A549 (cell line): ENCODE measurements around the gene CELF4. TPM values are rescaled to one million over a fixed set of nuclear protein-coding genes. Genes with fewer than 3 reads are reported as not detected.

ENCODE experiments used
- ATAC-seq, 2 experiments: fragments of 200-7000 bp in 1 of 2; fragments of >200 bp in 1 of 2; cut with Nextera tagmentation in 1 of 2; cut with Tn5 transposase in 1 of 2; 3 replicates each; pipeline versions ENCODE4 v1.8.0 to v1.9.1; 2018 to 2020; ENCODE audit warnings: mild to moderate bottlenecking in 1 of 2, moderate library complexity in 1 of 2
- CTCF ChIA-PET: fragments of 300-600 bp; sonication (Branson Sonifier 250); formaldehyde crosslinking; extraction: SDS; loops from one replicate; lab custom pipeline; 2021; ENCODE audit warnings: antibody characterized with exemption, inconsistent platforms; lab: Yijun Ruan, JAX
- POLR2A ChIA-PET: fragments of 350-600 bp; formaldehyde crosslinking; extraction: SDS; loops from one replicate; lab custom pipeline; 2021; ENCODE audit warnings: antibody characterized with exemption, inconsistent platforms; lab: Yijun Ruan, JAX
- DNase-seq, 2 experiments: peaks; one replicate each; pipeline versions ENCODE4 v3.0.0 to v3.0.0-alpha.2; 2011 to 2016; ENCODE audit warnings: low read depth in 1 of 2, low spot score in 1 of 2
- FAIRE-seq: peaks from 2 replicates; lab custom pipeline; 2011; peaks lifted over from hg19 to GRCh38; lab: Jason Lieb, UNC
- H3K27ac ChIP-seq, 2 experiments: fragments of >200 bp; sonication (Bioruptor Twin); formaldehyde crosslinking; 3 replicates each; pipeline ENCODE4 v1.5.1; 2016 to 2017
- H3K4me1 ChIP-seq: fragments of >200 bp; sonication (Bioruptor Twin); formaldehyde crosslinking; 3 replicates; pipeline ENCODE4 v1.6.1; 2016
- H3K4me2 ChIP-seq: fragments of >200 bp; sonication (Bioruptor Twin); formaldehyde crosslinking; 3 replicates; pipeline ENCODE4 v1.6.1; 2016
- H3K4me3 ChIP-seq: fragments of >200 bp; sonication (Bioruptor Twin); formaldehyde crosslinking; 3 replicates; pipeline ENCODE4 v1.5.1; 2016
- H3K9me3 ChIP-seq: fragments of >200 bp; sonication (Bioruptor Twin); formaldehyde crosslinking; 3 replicates; pipeline ENCODE4 v1.6.1; 2016
- BHLHE40 ChIP-seq: IDR thresholded peaks from 2 replicates; pipeline ENCODE4 v1.6.1; 2012; ENCODE audit warnings: low read depth, low read length, inconsistent platforms
- CHD2 ChIP-seq: fragments of 150-350 bp; IDR thresholded peaks from 2 replicates; pipeline ENCODE4 v1.6.1; 2014; ENCODE audit warnings: low read length; ENCODE audit not compliant: partially characterized antibody
- CTCF ChIP-seq: fragments of >200 bp; sonication (Bioruptor Twin); formaldehyde crosslinking; IDR thresholded peaks from 3 replicates; pipeline ENCODE4 v1.5.1; 2016
- EHF ChIP-seq: fragments of 250-450 bp; sonication (Bioruptor Pico); IDR thresholded peaks from 2 replicates; pipeline ENCODE4 v1.5.0; 2020; ENCODE audit warnings: mild to moderate bottlenecking
- EHMT2 ChIP-seq: fragments of 200-600 bp; sonication (generic); IDR thresholded peaks from 2 replicates; pipeline ENCODE4 v1.6.1; 2016; ENCODE audit warnings: antibody characterized with exemption, low read depth, mild to moderate bottlenecking, moderate library complexity
- ESRRA ChIP-seq: fragments of 150-350 bp; IDR thresholded peaks from 2 replicates; pipeline ENCODE4 v1.6.1; 2014; ENCODE audit warnings: mild to moderate bottlenecking, low read length, borderline replicate concordance
- FOSB ChIP-seq: fragments of 250-450 bp; sonication (Bioruptor Pico); IDR thresholded peaks from 2 replicates; pipeline ENCODE4 v1.5.0; 2020; ENCODE audit warnings: mild to moderate bottlenecking, moderate library complexity
- FOXS1 ChIP-seq: fragments of 250-450 bp; sonication (Bioruptor Pico); IDR thresholded peaks from 2 replicates; pipeline ENCODE4 v1.5.0; 2020; ENCODE audit warnings: mild to moderate bottlenecking, moderate library complexity
- JUNB ChIP-seq: fragments of >200 bp; sonication (Bioruptor Twin); formaldehyde crosslinking; IDR thresholded peaks from 2 replicates; pipeline ENCODE4 v1.6.1; 2016
- KDM1A ChIP-seq: fragments of 200-600 bp; sonication (generic); IDR thresholded peaks from 2 replicates; pipeline ENCODE4 v1.6.1; 2016; ENCODE audit warnings: low read depth, mild to moderate bottlenecking
- MYC ChIP-seq: IDR thresholded peaks from 2 replicates; pipeline ENCODE4 v1.6.1; 2012; ENCODE audit warnings: mild to moderate bottlenecking, inconsistent platforms, low read length, improper control_type of control experiment, borderline replicate concordance
- NFE2L2 ChIP-seq: fragments of 150-350 bp; conservative IDR thresholded peaks from 2 replicates; pipeline ENCODE4 v1.6.1; 2014; ENCODE audit warnings: low read length
- PBX3 ChIP-seq: IDR thresholded peaks from 2 replicates; pipeline ENCODE4 v1.6.1; 2012
- POLR2A ChIP-seq: IDR thresholded peaks from 2 replicates; pipeline ENCODE4 v1.6.1; 2012; ENCODE audit warnings: mild to moderate bottlenecking, low read length
- RAD21 ChIP-seq, 2 experiments: fragments of >200 bp in 1 of 2; sonication (Bioruptor Twin) in 1 of 2; formaldehyde crosslinking in 1 of 2; IDR thresholded peaks in 1 of 2; conservative IDR thresholded peaks in 1 of 2; 2 replicates in 1 of 2; 3 replicates in 1 of 2; pipeline ENCODE4 v1.6.1; 2012 to 2018; ENCODE audit warnings: inconsistent platforms in 1 of 2
- REST ChIP-seq: fragments of 200-600 bp; sonication (generic); IDR thresholded peaks from 2 replicates; pipeline ENCODE4 v1.6.1; 2016; ENCODE audit warnings: antibody characterized with exemption, mild to moderate bottlenecking, moderate library complexity
- RNF2 ChIP-seq: fragments of 200-600 bp; sonication (generic); IDR thresholded peaks from 2 replicates; pipeline ENCODE4 v1.6.1; 2016; ENCODE audit warnings: low read depth, mild to moderate bottlenecking, antibody characterized with exemption, moderate library complexity, borderline replicate concordance
- SREBF2 ChIP-seq: fragments of 450-650 bp; IDR thresholded peaks from 2 replicates; pipeline ENCODE4 v1.6.1; 2014; ENCODE audit warnings: mild to moderate bottlenecking, moderate library complexity
- WGBS: methylation state at CpG from one replicate; pipeline ENCODE4 v1.1.6; 2017; ENCODE audit errors: missing lambda C conversion rate; 5-methylcytosine and 5-hydroxymethylcytosine counted together
- polyA plus RNA-seq, 4 experiments: library from polyadenylated mRNA; depleted of rRNA in 3 of 4; stranded (reverse); fragments of >200 nt; fragmentation: RNase III in 1 of 4; extraction: RNeasy Plus Mini Kit Qiagen cat#74134 plus additional on column Dnase treatment in 1 of 4; gene quantifications; 2 replicates in 3 of 4; 3 replicates in 1 of 4; pipeline ENCODE4 v1.2.3, GENCODE V29; 2011 to 2017
- TF ChIP-seq, protein P1 (sequence below): fragments of >200 bp; sonication (Bioruptor Twin); formaldehyde crosslinking; IDR thresholded peaks from 3 replicates; pipeline ENCODE4 v1.6.1; 2016
- TF ChIP-seq, protein P2 (sequence below): fragments of >200 bp; sonication (Bioruptor Twin); formaldehyde crosslinking; IDR thresholded peaks from 2 replicates; pipeline ENCODE4 v1.6.1; 2016

CELF4 gene
- polyA plus RNA-seq, 2 of the 4 experiments (the other 2 are of a cell fraction): 0.08 TPM; not detected in 1

GRCh38 chr18:37355772-37356171, 209.8 kb downstream of the CELF4 start (continued):
- TF ChIP-seq, protein P1, sequence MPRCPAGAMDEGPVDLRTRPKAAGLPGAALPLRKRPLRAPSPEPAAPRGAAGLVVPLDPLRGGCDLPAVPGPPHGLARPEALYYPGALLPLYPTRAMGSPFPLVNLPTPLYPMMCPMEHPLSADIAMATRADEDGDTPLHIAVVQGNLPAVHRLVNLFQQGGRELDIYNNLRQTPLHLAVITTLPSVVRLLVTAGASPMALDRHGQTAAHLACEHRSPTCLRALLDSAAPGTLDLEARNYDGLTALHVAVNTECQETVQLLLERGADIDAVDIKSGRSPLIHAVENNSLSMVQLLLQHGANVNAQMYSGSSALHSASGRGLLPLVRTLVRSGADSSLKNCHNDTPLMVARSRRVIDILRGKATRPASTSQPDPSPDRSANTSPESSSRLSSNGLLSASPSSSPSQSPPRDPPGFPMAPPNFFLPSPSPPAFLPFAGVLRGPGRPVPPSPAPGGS: no peak
- TF ChIP-seq EHF (CRISPR knock-in tag): no peak

DNA sequence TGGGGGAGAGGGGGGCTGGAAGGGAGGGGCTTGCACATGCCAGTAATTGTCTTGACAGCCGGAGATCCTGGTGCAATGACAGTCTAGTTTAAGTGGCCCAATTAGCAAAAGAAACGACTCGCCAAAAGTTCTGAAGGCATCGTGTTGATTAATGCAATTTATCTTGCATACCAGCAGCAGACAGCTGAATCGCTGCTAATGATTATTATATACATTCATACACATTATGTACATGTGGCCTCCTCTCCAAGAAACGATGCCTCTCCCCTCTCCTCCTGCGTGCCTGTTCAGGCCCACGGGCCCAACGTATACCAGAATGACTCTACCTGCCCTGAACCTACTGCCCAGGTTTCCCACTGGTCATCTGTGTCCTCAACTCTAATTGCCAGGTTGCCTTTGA, 214.5 kb downstream of the CELF4 start:
- H3K9me3 ChIP-seq: no peaks in the 10 kb centered on the region
- ATAC-seq (no peak), DNase-seq (no peak), FAIRE-seq (no peak)
- H3K4me1 ChIP-seq: no peaks in the 10 kb centered on the region
- WGBS: 40% methylated on average over 9 of the region's 9 CpGs
- POLR2A ChIA-PET: no interaction called here
- CTCF ChIA-PET: interaction anchor here (0.6 kb wide), 1 partner anchor 87 kb away, joined by 3 read pairs; no protein-coding TSS in a partner anchor
- no peak overlapping the region for H3K27ac ChIP-seq
- no peak overlapping the region for H3K4me3 ChIP-seq
- TF ChIP-seq POLR2A: no peak
- H3K4me2 ChIP-seq: no peak overlapping the region

DNA sequence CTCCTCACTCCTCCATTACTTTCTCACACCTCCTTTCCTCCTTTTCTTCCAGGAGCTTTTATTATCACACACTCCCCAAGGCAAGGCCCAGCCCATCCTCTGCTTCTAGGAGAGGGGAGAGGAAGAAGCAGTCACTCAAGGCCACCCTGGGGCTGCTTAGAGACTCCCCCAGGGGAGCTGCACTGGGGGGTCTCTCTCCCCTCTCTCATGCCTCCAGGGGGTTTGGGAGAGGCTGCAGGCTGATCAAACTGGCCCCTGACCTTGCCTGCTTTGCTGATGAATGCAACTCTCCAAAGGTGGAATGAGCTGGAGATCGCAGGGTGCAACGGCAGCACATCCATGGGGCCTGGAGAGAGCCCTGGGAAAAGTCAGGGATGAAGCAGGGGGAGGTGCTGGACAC, 216.9 kb downstream of the CELF4 start:
- POLR2A ChIA-PET: no interaction called here
- Histone ChIP-seq H3K9me3 (no peaks in the 10 kb centered on the region), H3K27ac (no peak overlapping the region), H3K4me2 (no peak overlapping the region), H3K4me1 (no peaks in the 10 kb centered on the region), H3K4me3 (no peak overlapping the region)
- DNase-seq: no peak
- FAIRE-seq: no peak
- WGBS: 8% methylated on average over 2 of the region's 2 CpGs
- CTCF ChIA-PET: no interaction called here
- ATAC-seq: no peak
- TF ChIP-seq ESRRA (no peak), KDM1A (no peak), CHD2 (no peak), PBX3 (no peak), CTCF (no peak), FOSB (CRISPR knock-in tag) (no peak), EHMT2 (no peak)
- TF ChIP-seq, protein P1: no peak

- Histone ChIP-seq H3K27ac (no peak overlapping the region), H3K9me3 (no peaks in the 10 kb centered on the region), H3K4me3 (no peak overlapping the region), H3K4me1 (no peaks in the 10 kb centered on the region), H3K4me2 (no peak overlapping the region)
- no peak for FAIRE-seq
- ChIA-PET POLR2A (no interaction called here), CTCF (no interaction called here)
- ATAC-seq: no peak
- 0% methylated on average over 1 of the region's 3 CpGs for WGBS
- no peak for DNase-seq
- TF ChIP-seq FOXS1 (CRISPR knock-in tag) (no peak), JUNB (no peak), NFE2L2 (no peak), SREBF2 (no peak), RAD21 (conservative IDR thresholded peaks at IDR 0.05 in 1 of 2, IDR thresholded peaks at IDR 0.05 in 1 of 2) (no peak), EHF (CRISPR knock-in tag) (no peak), BHLHE40 (no peak), MYC (no peak), RNF2 (no peak), CTCF (no peak), REST (no peak)
- TF ChIP-seq, protein P2, sequence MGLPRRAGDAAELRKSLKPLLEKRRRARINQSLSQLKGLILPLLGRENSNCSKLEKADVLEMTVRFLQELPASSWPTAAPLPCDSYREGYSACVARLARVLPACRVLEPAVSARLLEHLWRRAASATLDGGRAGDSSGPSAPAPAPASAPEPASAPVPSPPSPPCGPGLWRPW: no peak
Measured at GRCh38 chr18:37346048-37346447, 219.6 kb downstream of the CELF4 start.
